Smooth muscle cell (in vitro differentiated cells): Measurements from ENCODE around the gene KLRD1. TPM values are rescaled to one million over a fixed set of nuclear protein-coding genes. Genes with fewer than 3 reads are reported as not detected.
"Not testable (repeated sequence)": the region's sequence is repeated elsewhere in the genome, so short reads cannot be mapped to it uniquely, and the experiment has no call there.

Source experiments
- DNase-seq: peaks from one replicate; lab custom pipeline; 2025; ENCODE audit not compliant: unreplicated experiment; lab: John Stamatoyannopoulos, UW
- H2AFZ ChIP-seq: fragments of 200-600 bp; sonication (generic); 2 replicates; pipeline ENCODE4 v1.6.0; 2016; ENCODE audit warnings: antibody characterized with exemption, low read depth, mild to moderate bottlenecking
- H3F3A ChIP-seq: fragments of 200-600 bp; sonication (generic); 2 replicates; pipeline ENCODE4 v1.6.0; 2017; ENCODE audit warnings: antibody characterized with exemption, low read depth
- H3K27ac ChIP-seq: fragments of 200-600 bp; sonication (generic); 2 replicates; pipeline ENCODE4 v1.5.1; 2016; ENCODE audit warnings: low read depth, mild to moderate bottlenecking
- H3K27me3 ChIP-seq: fragments of 200-600 bp; sonication (generic); 2 replicates; pipeline ENCODE4 v1.6.1; 2016; ENCODE audit warnings: low read depth, mild to moderate bottlenecking
- H3K36me3 ChIP-seq: fragments of 200-600 bp; sonication (generic); 2 replicates; pipeline ENCODE4 v1.5.1; 2016; ENCODE audit warnings: low read depth
- H3K4me1 ChIP-seq: fragments of 200-600 bp; sonication (generic); 2 replicates; pipeline ENCODE4 v1.5.1; 2016; ENCODE audit warnings: low read depth
- H3K4me2 ChIP-seq: fragments of 200-600 bp; sonication (generic); 2 replicates; pipeline ENCODE4 v1.6.0; 2016; ENCODE audit warnings: mild to moderate bottlenecking
- H3K4me3 ChIP-seq: fragments of 200-600 bp; sonication (generic); 2 replicates; pipeline ENCODE4 v1.5.1; 2016; ENCODE audit warnings: mild to moderate bottlenecking
- H3K79me2 ChIP-seq: fragments of 200-600 bp; sonication (generic); 2 replicates; pipeline ENCODE4 v1.6.0; 2016; ENCODE audit warnings: low read depth, mild to moderate bottlenecking
- H3K9ac ChIP-seq: fragments of 200-600 bp; sonication (generic); 2 replicates; pipeline ENCODE4 v1.6.0; 2016; ENCODE audit warnings: low read depth
- H3K9me3 ChIP-seq: fragments of 200-600 bp; sonication (generic); replicated peaks from 2 replicates; pipeline ENCODE4 v1.5.1; 2016; ENCODE audit warnings: low read depth
- H4K20me1 ChIP-seq: fragments of 200-600 bp; sonication (generic); 2 replicates; pipeline ENCODE4 v1.6.0; 2016; ENCODE audit warnings: low read depth
- WGBS: methylation state at CpG from one replicate; pipeline ENCODE4 v1.1.7; 2016; ENCODE audit warnings: low lambda C conversion rate; 5-methylcytosine and 5-hydroxymethylcytosine counted together
- polyA plus RNA-seq: library from polyadenylated mRNA; unstranded; fragments of >200 nt; fragmentation: Nextera tagmentation; extraction: Ambion mirVana; gene quantifications from 2 replicates; pipeline ENCODE4 v1.2.1, GENCODE V29; 2016
- total RNA-seq: library from RNA; depleted of rRNA; stranded (reverse); fragments of >200 nt; gene quantifications from 2 replicates; pipeline ENCODE4 v1.2.3, GENCODE V29; 2014
- TF ChIP-seq, protein P1 (sequence below): fragments of 200-600 bp; sonication (generic); IDR thresholded peaks from 2 replicates; pipeline ENCODE4 v1.5.1; 2017; ENCODE audit warnings: borderline replicate concordance, mild to moderate bottlenecking, antibody characterized with exemption; ENCODE audit not compliant: insufficient read depth, poor library complexity, severe bottlenecking

Gene KLRD1
- total and polyA plus RNA-seq, 2 experiments from 2014 or later, result 0.09 to 0.18 TPM

DNA sequence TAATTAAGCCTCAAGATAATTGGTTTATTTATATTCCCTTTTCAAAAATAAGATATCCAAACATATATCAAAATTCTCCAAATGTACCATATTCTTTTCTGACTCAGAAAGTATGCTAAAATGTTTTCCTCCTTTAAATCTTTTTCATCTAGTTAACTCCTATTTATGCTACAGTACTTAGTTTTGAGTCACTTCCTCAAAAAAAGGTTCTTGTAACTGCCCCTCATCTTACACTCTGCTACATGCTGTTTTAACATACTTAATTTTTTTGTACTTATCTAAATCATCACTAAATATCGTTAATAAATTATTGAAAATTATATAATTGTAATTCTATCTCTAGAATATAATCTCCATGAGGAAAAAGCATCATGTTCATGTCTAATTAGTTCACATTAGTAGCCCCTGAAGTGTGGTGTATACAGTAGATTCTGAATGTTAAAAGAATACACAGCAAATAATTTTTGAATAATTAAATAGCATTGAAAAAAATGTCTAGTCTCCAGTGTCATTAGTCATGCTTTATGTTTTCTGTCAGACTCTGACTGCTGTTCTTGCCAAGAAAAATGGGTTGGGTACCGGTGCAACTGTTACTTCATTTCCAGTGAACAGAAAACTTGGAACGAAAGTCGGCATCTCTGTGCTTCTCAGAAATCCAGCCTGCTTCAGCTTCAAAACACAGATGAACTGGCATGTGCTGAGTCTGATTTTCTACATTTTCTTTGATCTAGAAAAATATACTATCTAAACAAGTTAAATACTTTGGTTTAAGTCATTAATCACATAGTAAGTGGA, 3.5 kb downstream of the KLRD1 start:
- no peak overlapping the region for H3K27ac ChIP-seq
- no peak overlapping the region for H2AFZ ChIP-seq
- H3K9ac ChIP-seq, result no peak overlapping the region
- no peaks in the 10 kb centered on the region for H3K9me3 ChIP-seq
- H3K4me2 ChIP-seq, result no peak overlapping the region
- no peaks in the 10 kb centered on the region for H3K27me3 ChIP-seq
- TF ChIP-seq, protein P1, sequence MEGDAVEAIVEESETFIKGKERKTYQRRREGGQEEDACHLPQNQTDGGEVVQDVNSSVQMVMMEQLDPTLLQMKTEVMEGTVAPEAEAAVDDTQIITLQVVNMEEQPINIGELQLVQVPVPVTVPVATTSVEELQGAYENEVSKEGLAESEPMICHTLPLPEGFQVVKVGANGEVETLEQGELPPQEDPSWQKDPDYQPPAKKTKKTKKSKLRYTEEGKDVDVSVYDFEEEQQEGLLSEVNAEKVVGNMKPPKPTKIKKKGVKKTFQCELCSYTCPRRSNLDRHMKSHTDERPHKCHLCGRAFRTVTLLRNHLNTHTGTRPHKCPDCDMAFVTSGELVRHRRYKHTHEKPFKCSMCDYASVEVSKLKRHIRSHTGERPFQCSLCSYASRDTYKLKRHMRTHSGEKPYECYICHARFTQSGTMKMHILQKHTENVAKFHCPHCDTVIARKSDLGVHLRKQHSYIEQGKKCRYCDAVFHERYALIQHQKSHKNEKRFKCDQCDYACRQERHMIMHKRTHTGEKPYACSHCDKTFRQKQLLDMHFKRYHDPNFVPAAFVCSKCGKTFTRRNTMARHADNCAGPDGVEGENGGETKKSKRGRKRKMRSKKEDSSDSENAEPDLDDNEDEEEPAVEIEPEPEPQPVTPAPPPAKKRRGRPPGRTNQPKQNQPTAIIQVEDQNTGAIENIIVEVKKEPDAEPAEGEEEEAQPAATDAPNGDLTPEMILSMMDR, result no peak
- no peaks in the 10 kb centered on the region for H3F3A ChIP-seq
- DNase-seq, result no peak
- no peaks in the 10 kb centered on the region for H3K4me1 ChIP-seq
- no peaks in the 10 kb centered on the region for H3K36me3 ChIP-seq
- no peaks in the 10 kb centered on the region for H4K20me1 ChIP-seq
- 75% methylated on average over 4 of the region's 4 CpGs for WGBS
- H3K79me2 ChIP-seq, result no peaks in the 10 kb centered on the region
- no peak overlapping the region for H3K4me3 ChIP-seq

DNA sequence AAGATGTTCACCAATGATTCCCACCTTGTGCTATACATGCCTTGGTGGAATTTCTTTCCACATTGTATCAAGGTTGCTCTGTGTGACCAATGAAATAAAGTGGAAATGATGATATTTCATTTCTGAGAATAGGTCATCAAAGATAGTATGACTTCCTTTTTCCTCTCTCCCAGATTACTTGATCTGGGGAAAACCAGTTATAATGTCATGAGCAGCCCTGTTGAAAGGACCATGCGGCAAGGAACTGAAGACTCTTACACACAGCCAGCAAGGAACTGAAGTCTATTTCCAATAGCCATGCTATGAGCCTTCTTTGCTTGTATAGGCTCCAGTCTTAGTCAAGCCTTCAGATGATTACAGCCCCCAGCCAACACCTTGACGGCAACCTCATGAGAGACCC, 11.7 kb downstream of the KLRD1 start:
- Histone ChIP-seq H3K9me3 (no peaks in the 10 kb centered on the region), H3K9ac (no peak overlapping the region), H3K79me2 (no peaks in the 10 kb centered on the region), H3K36me3 (no peaks in the 10 kb centered on the region), H3K27me3 (no peaks in the 10 kb centered on the region), H4K20me1 (no peaks in the 10 kb centered on the region), H3K4me2 (no peak overlapping the region), H3F3A (no peaks in the 10 kb centered on the region), H3K4me1 (no peaks in the 10 kb centered on the region), H3K4me3 (no peak overlapping the region), H3K27ac (no peak overlapping the region), H2AFZ (no peak overlapping the region)
- TF ChIP-seq, protein P1, result no peak
- 95% methylated on average over 2 of the region's 2 CpGs for WGBS
- no peak for DNase-seq

DNA sequence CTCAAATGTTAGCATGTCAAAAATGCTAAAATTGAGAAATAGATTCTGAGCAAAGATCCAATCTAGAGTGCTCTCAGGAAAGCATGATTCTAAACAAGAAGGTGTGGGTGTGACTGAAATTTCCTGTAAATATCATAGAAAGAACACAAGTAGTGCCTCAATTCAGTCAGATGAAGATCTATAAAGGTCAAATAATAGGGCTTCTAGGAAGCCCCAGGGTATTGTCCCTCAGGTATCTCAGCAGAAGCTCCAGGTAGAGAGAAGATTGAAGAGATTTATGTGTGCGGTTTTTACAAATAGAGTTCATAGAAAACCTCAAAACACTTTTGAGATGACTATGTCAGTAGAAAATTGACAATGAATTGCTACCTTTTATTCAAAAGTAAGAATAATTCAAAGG, 13.0 kb downstream of the KLRD1 start:
- Histone ChIP-seq H3K4me1 (no peaks in the 10 kb centered on the region), H3K79me2 (no peaks in the 10 kb centered on the region), H3F3A (no peaks in the 10 kb centered on the region), H4K20me1 (no peaks in the 10 kb centered on the region), H3K9ac (no peak overlapping the region), H3K9me3 (no peaks in the 10 kb centered on the region), H3K4me3 (no peak overlapping the region), H3K27ac (no peak overlapping the region), H3K4me2 (no peak overlapping the region), H3K27me3 (no peaks in the 10 kb centered on the region), H3K36me3 (no peaks in the 10 kb centered on the region), H2AFZ (no peak overlapping the region)
- TF ChIP-seq, protein P1, result no peak
- WGBS, result 83% methylated on average over 1 of the region's 1 CpG
- DNase-seq, result no peak

DNA sequence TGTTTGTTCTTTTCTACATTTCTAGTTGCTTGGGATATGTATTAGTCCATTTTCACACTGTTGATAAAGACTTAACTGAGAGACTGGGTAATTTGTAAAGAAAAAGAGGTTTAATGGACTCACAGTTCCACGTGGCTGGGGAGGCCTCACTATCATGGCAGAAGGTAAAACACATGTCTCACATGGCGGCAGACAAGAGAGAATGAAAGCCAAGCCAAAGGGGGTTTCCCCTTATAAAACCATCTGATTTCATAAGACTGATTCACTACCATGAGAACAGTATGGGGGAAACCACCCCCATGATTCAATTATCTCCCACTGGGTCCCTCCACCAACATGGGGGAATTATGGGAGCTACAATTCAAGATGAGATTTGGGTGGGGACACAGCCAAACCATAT, 21.0 kb downstream of the KLRD1 start:
- H3K9me3 ChIP-seq, H3K27ac ChIP-seq, H3K36me3 ChIP-seq, H3F3A ChIP-seq, H3K4me3 ChIP-seq, H4K20me1 ChIP-seq, H3K4me1 ChIP-seq, H2AFZ ChIP-seq, H3K27me3 ChIP-seq, DNase-seq, H3K9ac ChIP-seq, H3K79me2 ChIP-seq, H3K4me2 ChIP-seq: not testable (repeated sequence)
- 86% methylated on average over 2 of the region's 2 CpGs for WGBS
